Stimulated activated naive CD8-positive, alpha-beta T cell treated with anti-CD3 and anti-CD28 coated beads, Interleukin-15, amount 100 ng/mL, for 72 hours (primary cell): Measurements from ENCODE around the gene SEH1L.
"Not testable (repeated sequence)": the region's sequence is repeated elsewhere in the genome, so short reads cannot be mapped to it uniquely, and the experiment has no call there.

Source experiments
- ATAC-seq: fragments of 150-1000 bp; cut with Tn5 transposase; 2 replicates; pipeline ENCODE4 v1.10.0; 2021; ENCODE audit warnings: mild to moderate bottlenecking, moderate library complexity
- DNase-seq, 2 donors: peaks; one replicate each; pipeline ENCODE4 v3.0.0; 2021 to 2022
- H3K27ac Mint-ChIP-seq, 2 donors: one replicate each; pipeline ENCODE4 v1.8.0; 2022; ENCODE audit warnings: mild to moderate bottlenecking in 2 of 2, mixed read lengths in 2 of 2, moderate library complexity in 2 of 2
- H3K27me3 Mint-ChIP-seq: one replicate; pipeline ENCODE4 v1.8.0; 2022; ENCODE audit warnings: mixed read lengths
- H3K4me1 Mint-ChIP-seq: one replicate; pipeline ENCODE4 v1.8.0; 2022; ENCODE audit warnings: mild to moderate bottlenecking, mixed read lengths
- H3K4me3 Mint-ChIP-seq, 2 donors: one replicate each; pipeline ENCODE4 v1.8.0; 2022; ENCODE audit warnings: mild to moderate bottlenecking in 2 of 2, mixed read lengths in 2 of 2, moderate library complexity in 1 of 2
- H3K9me3 Mint-ChIP-seq, 2 donors: one replicate each; pipeline ENCODE4 v1.8.0; 2022; ENCODE audit warnings: mixed read lengths in 2 of 2

Gene SEH1L, protein sequence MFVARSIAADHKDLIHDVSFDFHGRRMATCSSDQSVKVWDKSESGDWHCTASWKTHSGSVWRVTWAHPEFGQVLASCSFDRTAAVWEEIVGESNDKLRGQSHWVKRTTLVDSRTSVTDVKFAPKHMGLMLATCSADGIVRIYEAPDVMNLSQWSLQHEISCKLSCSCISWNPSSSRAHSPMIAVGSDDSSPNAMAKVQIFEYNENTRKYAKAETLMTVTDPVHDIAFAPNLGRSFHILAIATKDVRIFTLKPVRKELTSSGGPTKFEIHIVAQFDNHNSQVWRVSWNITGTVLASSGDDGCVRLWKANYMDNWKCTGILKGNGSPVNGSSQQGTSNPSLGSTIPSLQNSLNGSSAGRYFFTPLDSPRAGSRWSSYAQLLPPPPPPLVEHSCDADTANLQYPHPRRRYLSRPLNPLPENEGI

GRCh38 chr18:12947285-12948049, at the start of gene SEH1L:
SEH1L (plus strand) TSS chr18:12948011; CDS start chr18:12948122, 111 bp downstream.
- DNase-seq (peak; percentile 98), ATAC-seq (peak; percentile 88)
- Mint-ChIP-seq H3K27me3 (peaks cover 6% of the 10 kb centered on the region), H3K4me1 (peaks cover 68% of the 10 kb centered on the region), H3K27ac (peak within 1 kb of the TSS; percentile 98), H3K9me3 (no peaks in the 10 kb centered on the region), H3K4me3 (peak within 1 kb of the TSS; percentile 97 to 99)

- H3K4me3 Mint-ChIP-seq, H3K9me3 Mint-ChIP-seq, H3K4me1 Mint-ChIP-seq, H3K27ac Mint-ChIP-seq, DNase-seq, ATAC-seq: not testable (repeated sequence)
- peaks cover 26% of the 10 kb centered on the region for H3K27me3 Mint-ChIP-seq
Observed at GRCh38 chr18:12901208-12901607, 46.6 kb upstream of the SEH1L start.

DNA sequence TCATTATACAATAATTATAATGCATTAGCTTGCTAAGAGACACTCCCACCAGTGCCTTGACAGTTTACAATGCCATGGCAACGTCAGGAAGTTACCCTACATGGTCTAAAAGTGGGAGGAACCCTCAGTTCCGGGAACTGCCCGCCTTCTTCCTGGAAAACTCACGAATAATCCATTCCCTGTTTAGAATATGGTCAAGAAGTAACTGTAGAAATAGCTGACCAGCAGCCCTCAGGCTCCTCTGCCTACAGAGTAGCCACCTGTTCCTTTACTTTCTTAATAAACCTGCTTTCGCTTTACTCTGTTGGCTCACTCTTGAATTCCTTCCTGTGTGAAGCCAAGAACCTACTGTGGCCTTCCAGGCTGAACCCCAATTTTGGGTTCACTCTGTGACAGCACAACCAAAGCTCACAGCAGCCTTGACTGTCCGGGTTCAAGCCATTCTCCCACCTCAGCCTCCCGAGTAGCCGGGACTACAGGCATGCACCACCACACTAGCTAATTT, 43.7 kb upstream of the SEH1L start:
- peak; percentile 68 for ATAC-seq
- H3K27ac Mint-ChIP-seq: peak overlapping the region in 1 of 2 donors; percentile 96
- peak overlapping the region; percentile 16 to 72 for H3K4me3 Mint-ChIP-seq
- DNase-seq: peak; percentile 48 to 69
- peaks cover 9% of the 10 kb centered on the region for H3K4me1 Mint-ChIP-seq
- H3K27me3 Mint-ChIP-seq: peaks cover 5% of the 10 kb centered on the region
- no peaks in the 10 kb centered on the region for H3K9me3 Mint-ChIP-seq

DNA sequence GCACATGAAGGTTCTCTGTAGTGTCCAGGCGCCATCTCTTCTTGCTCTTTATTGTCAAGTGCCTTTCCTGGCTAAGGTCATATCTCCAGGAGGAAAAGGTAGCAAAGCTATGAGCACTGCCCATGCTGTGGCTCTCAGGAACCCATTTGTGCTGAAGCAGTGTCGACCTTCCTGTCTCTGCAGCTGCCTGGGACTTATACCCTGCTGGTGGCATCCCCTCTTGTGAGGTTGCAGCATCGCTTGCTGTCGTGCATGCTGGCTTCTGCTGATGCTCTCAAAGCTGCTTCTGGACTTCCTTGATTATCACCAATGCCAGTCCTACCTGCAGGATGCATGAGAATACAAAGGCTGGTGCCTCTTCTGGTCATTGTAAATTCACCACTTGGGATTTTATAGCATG, 41.7 kb upstream of the SEH1L start:
- no peak for ATAC-seq
- no peak overlapping the region for H3K4me3 Mint-ChIP-seq
- no peak overlapping the region for H3K27ac Mint-ChIP-seq
- no peak for DNase-seq
- no peaks in the 10 kb centered on the region for H3K9me3 Mint-ChIP-seq
- no peaks in the 10 kb centered on the region for H3K27me3 Mint-ChIP-seq
- H3K4me1 Mint-ChIP-seq: peaks cover 14% of the 10 kb centered on the region

- Mint-ChIP-seq H3K27me3 (no peaks in the 10 kb centered on the region), H3K27ac (no peak overlapping the region), H3K4me3 (no peak overlapping the region), H3K4me1 (peaks cover 18% of the 10 kb centered on the region), H3K9me3 (no peaks in the 10 kb centered on the region)
- DNase-seq: no peak
- ATAC-seq: no peak
Observed at GRCh38 chr18:12906773-12907172, 41.0 kb upstream of the SEH1L start.

GRCh38 chr18:12907258-12907925, 40.4 kb upstream of the SEH1L start:
- Mint-ChIP-seq H3K27me3 (no peaks in the 10 kb centered on the region), H3K9me3 (peaks cover 0 to under 1% of the 10 kb centered on the region in 2 donors), H3K27ac (no peak overlapping the region), H3K4me1 (peaks cover 18% of the 10 kb centered on the region), H3K4me3 (no peak overlapping the region)
- ATAC-seq: no peak
- DNase-seq: no peak

- H3K4me1 Mint-ChIP-seq: peaks cover 18% of the 10 kb centered on the region
- H3K9me3 Mint-ChIP-seq: peaks cover 10 to 14% of the 10 kb centered on the region in 2 donors
- H3K27me3 Mint-ChIP-seq: no peaks in the 10 kb centered on the region
- no peak for DNase-seq
- no peak for ATAC-seq
- H3K27ac Mint-ChIP-seq: no peak overlapping the region
- H3K4me3 Mint-ChIP-seq: no peak overlapping the region
Observed at GRCh38 chr18:12908706-12909105, 39.1 kb upstream of the SEH1L start.

DNA sequence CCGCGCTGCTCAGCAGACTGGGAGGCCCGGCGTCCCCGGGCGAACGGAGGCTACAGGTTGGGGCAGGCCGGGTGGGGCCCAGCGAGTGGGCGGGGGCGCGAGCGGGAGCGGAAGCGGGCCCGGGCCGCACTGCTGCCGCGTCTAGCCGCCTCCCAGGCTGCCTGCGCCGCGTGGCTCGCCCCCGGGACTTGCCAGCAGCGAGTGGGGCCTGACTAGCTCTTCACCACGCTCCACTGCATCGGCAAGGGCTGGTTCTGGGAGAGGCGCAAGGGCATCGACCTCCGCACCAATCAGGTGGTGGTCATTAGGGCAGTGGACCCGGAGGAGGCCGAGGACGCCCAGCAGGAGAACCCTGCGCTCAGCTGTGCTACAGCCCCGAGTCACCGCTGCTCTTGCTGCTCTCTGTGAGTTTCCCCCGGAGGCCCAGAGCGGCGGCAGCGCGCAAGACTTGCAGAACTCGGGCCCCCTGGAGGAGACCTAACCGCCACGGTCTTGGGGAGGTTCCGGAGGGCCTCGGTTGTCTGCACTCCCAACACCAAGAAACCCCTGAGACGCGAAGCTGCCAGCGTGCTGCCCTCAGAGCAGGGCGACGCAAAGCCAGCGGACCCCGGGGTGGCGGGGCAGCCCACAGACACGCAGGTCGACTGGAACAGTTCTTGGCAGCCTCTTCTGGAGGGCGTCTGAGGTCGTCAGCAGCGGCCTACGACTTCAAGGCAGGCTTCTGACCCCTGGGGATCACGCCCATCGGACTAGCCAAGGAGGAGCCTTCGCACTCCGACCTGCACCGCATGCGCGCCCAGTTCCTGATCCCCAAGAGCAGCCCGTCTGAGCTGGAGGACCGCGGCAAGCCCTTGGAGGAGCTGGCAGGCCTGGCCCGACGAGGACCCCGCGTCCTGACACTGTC, 36.5 kb upstream of the SEH1L start:
- Mint-ChIP-seq H3K4me3 (peak overlapping the region; percentile 67 to 77), H3K4me1 (peaks cover 10% of the 10 kb centered on the region), H3K9me3 (peaks cover 12 to 18% of the 10 kb centered on the region in 2 donors), H3K27me3 (no peaks in the 10 kb centered on the region), H3K27ac (peak overlapping the region in 1 of 2 donors; percentile 85)
- ATAC-seq (peak; percentile 96), DNase-seq (peak; percentile 62 to 70)

DNA sequence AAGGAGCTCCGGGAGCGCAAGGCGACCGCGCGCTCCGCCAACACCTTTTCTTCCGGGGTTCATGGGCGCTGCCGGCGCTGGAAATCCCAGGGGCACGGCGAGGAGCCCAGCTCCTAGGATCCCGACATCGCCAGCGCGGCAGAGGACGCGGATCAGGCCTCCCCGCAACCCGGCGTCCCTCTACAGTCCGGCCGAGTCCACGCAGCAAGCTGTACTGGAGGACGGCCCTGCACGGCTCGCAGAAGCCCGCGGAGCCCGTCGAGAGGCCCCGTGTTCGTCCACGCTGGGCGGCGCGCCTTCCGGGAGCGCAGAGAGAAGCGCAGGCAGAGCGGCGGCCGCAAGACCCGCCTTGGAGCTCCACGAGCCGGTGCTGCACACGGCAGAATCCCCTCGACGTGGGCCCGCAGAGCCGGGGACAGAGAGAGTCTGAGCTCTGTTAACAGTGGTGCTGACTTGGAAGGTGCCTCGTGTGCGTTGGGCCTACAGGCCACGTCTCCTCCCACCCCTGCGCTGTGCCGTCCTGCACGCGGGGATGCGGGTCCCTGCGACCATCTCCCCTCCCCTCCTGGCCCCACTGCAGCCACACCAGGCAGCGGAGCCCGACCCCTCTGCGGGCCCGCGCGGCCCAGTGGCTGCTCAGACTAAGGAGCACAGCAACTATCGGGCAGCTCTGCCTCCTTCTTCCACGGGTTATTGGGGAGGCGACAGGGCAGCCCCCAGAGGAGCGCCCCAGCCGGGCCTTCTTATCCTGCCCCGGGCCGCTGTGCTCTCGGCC, 35.7 kb upstream of the SEH1L start:
- no peak for DNase-seq
- peak; percentile 35 for ATAC-seq
- Mint-ChIP-seq H3K4me1 (peaks cover 10% of the 10 kb centered on the region), H3K27me3 (no peaks in the 10 kb centered on the region), H3K27ac (no peak overlapping the region), H3K9me3 (peaks cover 12 to 18% of the 10 kb centered on the region in 2 donors), H3K4me3 (no peak overlapping the region)

DNA sequence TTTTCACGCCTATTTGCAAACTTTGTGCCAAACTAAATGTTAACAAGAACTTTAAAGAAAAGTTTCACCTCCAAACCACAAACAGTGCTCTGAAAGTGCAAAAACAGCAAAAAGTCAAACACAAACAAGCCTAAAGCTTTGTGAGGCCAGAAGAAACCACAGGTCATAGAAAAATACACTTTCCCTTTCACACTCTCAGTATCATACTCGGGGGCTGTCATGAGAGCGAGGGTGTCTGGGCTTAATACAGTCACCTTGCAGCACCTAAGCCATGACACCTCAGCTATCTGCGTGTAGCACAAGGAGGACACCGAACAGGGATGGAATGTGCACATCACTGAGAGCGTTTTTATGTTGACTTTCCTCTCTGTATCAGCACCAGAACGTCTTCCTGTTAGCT, 26.6 kb upstream of the SEH1L start:
- no peak overlapping the region for H3K27ac Mint-ChIP-seq

DNA sequence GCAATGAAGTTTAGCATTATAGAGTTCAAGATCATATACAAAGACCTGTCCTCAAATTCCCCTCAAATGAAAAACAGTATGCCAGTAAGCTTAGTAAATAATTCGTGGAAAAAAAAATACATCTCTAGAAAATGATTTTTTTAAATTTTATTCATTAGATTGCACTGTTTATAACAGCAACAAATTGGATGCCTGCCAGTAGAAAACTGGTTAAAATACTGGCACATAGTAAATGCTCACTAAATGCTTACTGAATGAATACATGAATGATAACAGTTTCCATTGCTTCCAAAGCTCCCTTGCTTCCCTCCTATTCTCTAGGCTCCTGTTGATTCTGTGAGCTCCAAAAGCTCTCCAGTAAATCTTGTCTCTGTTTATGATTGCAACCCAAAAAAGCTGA, 25.5 kb upstream of the SEH1L start:
- ATAC-seq: no peak
- H3K4me1 Mint-ChIP-seq: peaks cover 14% of the 10 kb centered on the region
- no peak overlapping the region for H3K4me3 Mint-ChIP-seq
- no peak overlapping the region for H3K27ac Mint-ChIP-seq
- H3K9me3 Mint-ChIP-seq: no peaks in the 10 kb centered on the region
- no peak for DNase-seq
- no peaks in the 10 kb centered on the region for H3K27me3 Mint-ChIP-seq

More for the DNA sequence above, 26.6 kb upstream of the SEH1L start:
- DNase-seq: peak; percentile 27 to 52
- Mint-ChIP-seq H3K27me3 (no peaks in the 10 kb centered on the region), H3K4me3 (peak overlapping the region; percentile 8 to 12), H3K9me3 (no peaks in the 10 kb centered on the region), H3K4me1 (peaks cover 14% of the 10 kb centered on the region)
- ATAC-seq: peak; percentile 99

- ATAC-seq (no peak), DNase-seq (no peak)
- peaks cover 14% of the 10 kb centered on the region for H3K4me1 Mint-ChIP-seq
- no peak overlapping the region for H3K4me3 Mint-ChIP-seq
- H3K27me3 Mint-ChIP-seq: no peaks in the 10 kb centered on the region
- H3K9me3 Mint-ChIP-seq: no peaks in the 10 kb centered on the region
- no peak overlapping the region for H3K27ac Mint-ChIP-seq
Observed at GRCh38 chr18:12924616-12925015, 23.2 kb upstream of the SEH1L start.

DNA sequence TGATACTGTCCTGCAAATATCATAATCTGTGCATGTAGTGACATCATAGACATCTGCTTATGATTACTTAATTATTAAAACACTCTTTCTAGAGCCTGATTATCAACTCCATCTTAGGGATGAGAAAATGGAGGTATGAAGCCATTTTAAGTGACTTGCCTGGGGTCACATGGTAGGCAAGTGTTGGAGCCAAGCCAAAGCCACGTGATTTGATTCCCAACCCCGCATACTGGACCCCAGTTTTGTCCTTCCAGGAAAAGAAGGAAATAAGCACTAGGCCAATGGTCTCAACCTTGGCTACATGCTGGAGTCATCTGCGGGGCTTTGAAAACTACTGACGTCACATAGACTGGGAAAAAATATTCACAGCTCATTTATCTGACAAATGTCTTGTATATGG, 19.6 kb upstream of the SEH1L start:
- Mint-ChIP-seq H3K4me3 (no peak overlapping the region), H3K9me3 (no peaks in the 10 kb centered on the region), H3K27me3 (no peaks in the 10 kb centered on the region), H3K27ac (no peak overlapping the region), H3K4me1 (no peaks in the 10 kb centered on the region)
- no peak for ATAC-seq
- no peak for DNase-seq

DNA sequence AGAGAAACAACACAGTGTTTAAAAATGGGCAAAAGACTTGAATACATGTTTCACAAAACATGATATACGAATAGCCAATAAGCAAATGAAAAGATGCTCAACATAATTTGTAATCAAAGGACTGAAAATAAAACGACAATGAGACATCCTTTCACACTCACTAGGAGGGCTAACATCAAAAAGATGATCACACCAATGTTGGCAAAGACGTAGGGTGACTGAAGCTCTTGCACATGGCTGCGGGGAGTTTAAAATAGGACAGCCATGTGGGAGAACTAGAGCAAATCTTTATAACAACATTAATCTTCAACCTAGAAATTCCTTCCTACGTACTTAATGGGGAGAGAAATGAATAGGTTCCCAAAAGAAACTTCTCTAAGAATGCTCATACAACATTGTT, 19.2 kb upstream of the SEH1L start:
- Mint-ChIP-seq H3K4me3 (no peak overlapping the region), H3K27me3 (no peaks in the 10 kb centered on the region), H3K27ac (no peak overlapping the region), H3K4me1 (no peaks in the 10 kb centered on the region), H3K9me3 (no peaks in the 10 kb centered on the region)
- ATAC-seq (no peak), DNase-seq (no peak)
